Large intestine (tissue), 3 donors: Measurements from ENCODE around the gene TMEM218. TPM values are rescaled to one million over a fixed set of nuclear protein-coding genes. Genes with fewer than 3 reads are reported as not detected.

ENCODE experiments used
- DNase-seq, 2 donors: peaks; one replicate each; pipeline versions ENCODE4 v3.0.0 to v3.0.0-alpha.2; 2013
- H3K27ac ChIP-seq: one replicate; pipeline ENCODE4 v1.5.1; 2013; ENCODE audit warnings: low read length
- H3K27me3 ChIP-seq: 2 replicates; pipeline ENCODE4 v1.6.1; 2013; ENCODE audit warnings: low read length; ENCODE audit not compliant: control insufficient read depth, insufficient read depth
- H3K36me3 ChIP-seq: 2 replicates; pipeline ENCODE4 v1.6.1; 2013; ENCODE audit warnings: low read length; ENCODE audit not compliant: control insufficient read depth, insufficient read depth
- H3K4me1 ChIP-seq: one replicate; pipeline ENCODE4 v1.6.1; 2013; ENCODE audit warnings: low read length; ENCODE audit not compliant: control insufficient read depth, insufficient read depth
- H3K4me3 ChIP-seq: one replicate; pipeline ENCODE4 v1.5.1; 2013; ENCODE audit warnings: low read length
- H3K9me3 ChIP-seq: one replicate; pipeline ENCODE4 v1.6.1; 2013; ENCODE audit warnings: mild to moderate bottlenecking, low read depth, low read length, moderate library complexity; ENCODE audit not compliant: control insufficient read depth
- WGBS: methylation state at CpG from one replicate; pipeline ENCODE4 v1.1.5; 2013; ENCODE audit warnings: low lambda C conversion rate; ENCODE audit not compliant: insufficient coverage; 5-methylcytosine and 5-hydroxymethylcytosine counted together
- polyA plus RNA-seq: library from polyadenylated mRNA; unstranded; fragments of 120-200 nt; gene quantifications from one replicate; pipeline ENCODE4 v1.2.1, GENCODE V29; 2013

The TMEM218 gene
- polyA plus RNA-seq, 1 donor: 29.1 TPM

DNA sequence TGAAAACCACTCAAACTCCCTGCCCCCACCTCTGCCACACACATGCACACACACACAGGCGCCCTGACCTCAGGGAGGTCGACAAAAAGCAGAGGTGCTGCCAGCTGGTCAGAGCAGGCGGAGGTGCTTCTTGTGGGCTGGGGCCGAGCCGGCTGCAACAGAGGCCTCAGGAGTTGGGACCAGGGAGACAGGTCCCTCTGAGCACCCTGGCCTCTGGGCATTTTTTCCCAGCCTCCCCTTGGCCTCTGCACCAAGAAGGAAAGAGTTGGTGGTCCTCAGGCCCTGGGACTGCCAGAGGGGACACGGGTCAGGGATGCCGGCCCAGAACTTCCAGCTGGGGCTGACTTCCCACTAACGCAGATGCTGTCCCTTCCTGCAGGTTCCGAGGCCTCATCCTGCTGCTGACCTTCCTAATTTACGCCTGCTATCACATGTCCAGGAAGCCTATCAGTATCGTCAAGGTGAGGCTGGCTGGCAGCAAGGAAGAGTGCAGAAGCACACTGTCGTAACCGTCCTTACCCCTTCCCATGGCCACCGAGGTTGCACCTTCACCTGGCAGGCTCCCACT, 35.0 kb downstream of the TMEM218 start:
- Histone ChIP-seq H3K27ac (no peak overlapping the region), H3K4me3 (no peak overlapping the region), H3K36me3 (peaks cover 7% of the 10 kb centered on the region), H3K27me3 (no peaks in the 10 kb centered on the region), H3K4me1 (peaks cover 45% of the 10 kb centered on the region), H3K9me3 (no peaks in the 10 kb centered on the region)
- no peak for DNase-seq
- no CpG with 5 or more reads among the region's 14 CpGs for WGBS

DNA sequence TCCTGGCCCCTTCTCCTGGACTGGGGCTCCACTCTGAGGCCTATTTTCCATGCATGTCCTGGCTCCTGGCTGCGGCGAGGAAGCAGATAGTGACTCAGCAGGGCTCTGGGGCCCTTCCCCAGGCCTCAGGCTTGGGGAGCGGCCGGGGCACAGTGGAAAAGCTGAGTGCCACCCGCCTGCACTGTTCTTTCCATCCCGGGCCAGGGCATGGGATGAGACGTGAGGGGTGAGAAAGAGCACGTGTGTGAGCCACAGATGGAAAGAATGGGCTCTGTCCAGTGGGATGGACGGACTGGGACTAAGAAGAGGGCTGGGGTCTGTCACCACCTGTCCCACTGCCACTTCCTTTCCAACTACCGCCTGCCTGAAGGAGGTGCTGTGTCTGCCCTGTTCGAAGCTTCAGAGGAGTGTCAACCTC, 35.5 kb downstream of the TMEM218 start:
- Histone ChIP-seq H3K36me3 (peaks cover 7% of the 10 kb centered on the region), H3K27ac (peak overlapping the region; percentile 89), H3K27me3 (no peaks in the 10 kb centered on the region), H3K4me1 (peaks cover 51% of the 10 kb centered on the region), H3K4me3 (no peak overlapping the region), H3K9me3 (no peaks in the 10 kb centered on the region)
- peak in 1 of 2 donors; percentile 70 for DNase-seq
- WGBS: no CpG with 5 or more reads among the region's 11 CpGs

DNA sequence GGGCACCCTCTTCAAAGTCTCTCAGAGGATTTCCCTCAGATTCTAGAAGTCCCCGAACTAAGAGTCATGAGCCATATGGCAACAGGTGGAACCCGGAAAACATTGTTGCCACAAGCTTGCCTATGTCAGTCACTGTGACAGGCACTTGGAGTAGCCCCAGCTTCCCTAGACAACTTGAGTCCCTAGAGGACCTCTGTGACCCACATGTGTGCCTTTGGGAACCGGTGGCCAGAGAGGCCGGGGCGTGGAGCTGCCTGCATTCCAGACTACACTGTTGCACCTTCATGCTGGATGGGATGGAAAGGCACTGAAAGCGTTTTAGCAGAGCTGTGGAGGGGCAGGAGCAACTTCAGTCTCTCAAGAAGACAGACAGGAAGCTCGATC, 36.2 kb downstream of the TMEM218 start:
- peak in 1 of 2 donors; percentile 44 for DNase-seq
- H3K36me3 ChIP-seq: peaks cover 7% of the 10 kb centered on the region
- H3K27ac ChIP-seq: peak overlapping the region; percentile 89
- H3K4me1 ChIP-seq: peaks cover 58% of the 10 kb centered on the region
- no peaks in the 10 kb centered on the region for H3K9me3 ChIP-seq
- H3K4me3 ChIP-seq: no peak overlapping the region
- no peaks in the 10 kb centered on the region for H3K27me3 ChIP-seq
- no CpG with 5 or more reads among the region's 7 CpGs for WGBS

DNA sequence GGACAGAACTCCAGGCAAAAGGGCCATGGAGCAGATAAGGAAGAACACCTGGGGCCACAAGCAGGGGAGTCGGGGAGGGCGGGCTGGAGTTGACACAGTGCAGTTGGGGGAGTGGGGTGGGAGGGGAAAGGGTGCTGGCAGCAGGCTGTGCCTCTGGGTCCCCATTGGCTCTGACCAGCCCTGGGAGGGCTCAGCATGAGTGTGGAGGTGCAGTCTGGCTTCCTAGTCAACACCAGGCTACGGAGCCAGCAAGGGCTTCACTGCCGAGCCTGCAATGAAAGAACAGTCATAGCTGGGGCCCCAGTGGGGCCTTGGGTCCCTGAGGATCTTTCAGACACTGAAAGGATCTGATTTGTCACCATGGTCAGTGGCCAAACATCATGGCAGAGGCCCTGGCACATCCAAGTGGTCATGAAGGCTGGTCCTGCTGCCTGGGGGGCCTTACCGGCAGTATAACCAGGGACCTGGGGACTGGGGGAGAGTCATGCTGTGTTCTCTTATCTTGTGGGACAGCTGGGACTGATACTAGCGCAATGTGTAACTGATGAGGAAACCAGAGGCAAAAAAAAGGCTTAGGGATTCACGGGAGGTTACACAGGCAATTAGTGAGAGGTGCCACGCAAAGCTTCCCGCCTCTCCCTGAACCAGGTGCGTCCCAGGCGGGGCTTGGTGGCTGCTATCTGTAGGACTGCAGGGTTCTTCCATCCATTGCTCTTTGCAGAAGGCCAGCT, 36.8 kb downstream of the TMEM218 start:
- Histone ChIP-seq H3K9me3 (no peaks in the 10 kb centered on the region), H3K36me3 (peaks cover 7% of the 10 kb centered on the region), H3K27me3 (no peaks in the 10 kb centered on the region), H3K4me1 (peaks cover 63% of the 10 kb centered on the region), H3K4me3 (no peak overlapping the region), H3K27ac (peak overlapping the region; percentile 89)
- DNase-seq: peak; percentile 94 to 96
- no CpG with 5 or more reads among the region's 11 CpGs for WGBS

DNA sequence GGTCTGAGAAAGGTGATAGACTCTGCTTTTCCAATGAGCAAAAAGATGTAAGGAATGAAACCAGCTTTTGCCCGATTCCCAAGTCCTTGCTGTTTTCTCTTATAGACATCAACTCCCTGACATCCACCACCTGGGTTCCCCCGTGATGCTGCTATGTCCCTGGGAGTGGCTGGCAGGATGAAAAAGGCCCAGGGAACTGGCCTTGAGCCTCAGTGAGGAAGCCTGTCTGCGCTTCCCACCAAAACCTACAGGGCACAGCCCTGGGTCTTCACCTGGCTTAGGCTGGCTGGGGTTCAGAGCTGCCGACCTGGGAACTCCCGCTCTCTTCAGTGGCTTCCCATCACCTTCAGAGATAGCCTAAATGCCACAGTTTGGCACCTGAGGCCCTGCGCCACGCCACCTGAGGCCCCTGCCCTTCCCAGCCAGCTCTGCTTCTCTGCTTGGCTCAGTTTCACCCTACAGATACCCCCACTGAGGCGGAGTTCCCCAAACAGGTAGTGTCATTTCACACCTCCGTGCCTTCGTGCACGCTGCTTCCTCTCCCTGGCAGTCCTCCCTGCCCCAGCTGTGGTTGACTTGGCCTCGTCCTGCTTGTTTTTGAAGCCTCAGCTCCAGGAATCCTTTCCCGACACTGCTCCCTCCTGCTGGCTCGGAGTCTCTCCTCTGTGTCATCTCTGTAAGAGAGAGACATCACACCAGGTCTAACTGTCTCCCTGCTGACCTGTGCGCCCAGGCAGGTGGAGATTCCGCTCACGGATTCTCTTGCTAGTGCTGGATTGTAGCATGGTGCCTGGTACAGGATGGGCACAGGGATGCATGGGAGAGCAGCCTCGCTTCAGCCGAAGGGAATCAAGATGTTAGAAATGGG, 37.6 kb downstream of the TMEM218 start:
- peaks cover 71% of the 10 kb centered on the region for H3K4me1 ChIP-seq
- H3K27me3 ChIP-seq: no peaks in the 10 kb centered on the region
- H3K9me3 ChIP-seq: no peaks in the 10 kb centered on the region
- DNase-seq: no peak
- peak overlapping the region; percentile 89 for H3K27ac ChIP-seq
- H3K36me3 ChIP-seq: peaks cover 5% of the 10 kb centered on the region
- WGBS: no CpG with 5 or more reads among the region's 19 CpGs
- H3K4me3 ChIP-seq: no peak overlapping the region

DNA sequence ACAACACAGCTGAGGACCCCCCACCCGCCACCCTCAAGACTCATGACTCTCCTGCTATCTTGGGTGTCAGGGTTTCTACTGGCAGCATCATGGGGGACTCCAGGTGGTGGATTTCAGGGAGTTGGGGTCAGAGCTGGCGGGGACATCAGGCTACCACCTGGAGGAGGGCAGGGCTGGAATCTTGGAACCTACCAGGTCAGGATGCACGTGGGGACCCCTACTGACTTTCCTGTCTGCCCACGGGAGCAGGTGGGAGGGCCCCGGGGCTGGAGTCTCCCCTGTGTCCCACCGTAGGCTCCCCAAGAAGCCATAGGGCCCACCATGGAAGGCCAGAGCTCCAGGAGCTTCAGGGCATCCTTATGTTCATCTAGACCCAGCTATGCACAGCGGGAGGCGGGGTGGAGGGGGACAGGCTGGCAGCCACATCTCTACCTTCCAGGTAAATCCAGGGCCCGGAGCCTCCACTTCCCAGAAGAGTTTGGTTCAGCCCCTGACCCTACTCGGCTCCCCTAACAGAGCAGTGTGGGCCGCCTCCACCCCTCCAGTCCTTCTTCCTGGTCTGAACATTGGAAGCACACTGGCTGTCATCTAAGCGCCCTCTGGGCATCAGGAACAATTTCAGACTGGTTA, 38.4 kb downstream of the TMEM218 start:
- Histone ChIP-seq H3K27me3 (no peaks in the 10 kb centered on the region), H3K36me3 (peaks cover 5% of the 10 kb centered on the region), H3K4me3 (no peak overlapping the region), H3K4me1 (peaks cover 76% of the 10 kb centered on the region), H3K9me3 (no peaks in the 10 kb centered on the region), H3K27ac (peak overlapping the region; percentile 89)
- no CpG with 5 or more reads among the region's 12 CpGs for WGBS
- DNase-seq: no peak

DNA sequence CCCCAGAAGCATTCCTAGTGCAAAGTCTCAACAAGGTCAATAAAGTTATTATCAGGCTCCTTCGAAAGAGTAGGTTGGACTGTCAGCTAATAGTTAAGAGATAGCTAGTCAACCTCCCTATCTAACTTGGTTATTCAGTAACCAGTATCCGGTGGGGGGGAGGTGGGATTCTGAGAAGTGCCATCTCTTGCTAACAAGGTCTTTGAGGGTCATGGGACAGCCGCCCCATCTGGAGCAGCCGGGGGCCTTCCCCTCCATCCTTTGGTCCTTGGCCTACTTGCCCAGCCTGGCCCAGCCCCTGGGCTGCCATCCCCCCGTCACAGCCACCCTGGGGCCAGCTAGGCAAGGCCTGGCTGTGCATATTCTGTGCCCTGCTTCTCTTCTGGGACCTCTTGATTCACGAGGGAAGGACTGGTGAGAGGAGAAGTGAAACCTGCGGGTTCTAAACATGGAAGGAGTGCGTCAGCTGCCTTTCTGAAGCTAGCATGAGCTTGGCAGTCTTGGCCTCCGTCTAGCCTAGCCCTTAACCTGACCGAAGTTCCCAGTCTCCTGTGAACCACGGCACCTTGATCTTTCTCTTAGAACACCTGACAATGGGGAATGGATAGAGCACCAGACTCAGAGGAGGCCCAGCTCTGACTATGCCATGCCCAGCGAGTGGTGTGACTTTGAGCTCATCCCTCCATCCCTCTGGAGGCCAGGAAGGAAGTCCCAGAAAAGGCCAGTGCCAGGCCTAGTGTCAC, 39.0 kb downstream of the TMEM218 start:
- Histone ChIP-seq H3K36me3 (peaks cover 2% of the 10 kb centered on the region), H3K4me3 (no peak overlapping the region), H3K4me1 (peaks cover 76% of the 10 kb centered on the region), H3K9me3 (no peaks in the 10 kb centered on the region), H3K27me3 (no peaks in the 10 kb centered on the region), H3K27ac (peak overlapping the region; percentile 89)
- DNase-seq: peak; percentile 80 to 96
- no CpG with 5 or more reads among the region's 12 CpGs for WGBS

DNA sequence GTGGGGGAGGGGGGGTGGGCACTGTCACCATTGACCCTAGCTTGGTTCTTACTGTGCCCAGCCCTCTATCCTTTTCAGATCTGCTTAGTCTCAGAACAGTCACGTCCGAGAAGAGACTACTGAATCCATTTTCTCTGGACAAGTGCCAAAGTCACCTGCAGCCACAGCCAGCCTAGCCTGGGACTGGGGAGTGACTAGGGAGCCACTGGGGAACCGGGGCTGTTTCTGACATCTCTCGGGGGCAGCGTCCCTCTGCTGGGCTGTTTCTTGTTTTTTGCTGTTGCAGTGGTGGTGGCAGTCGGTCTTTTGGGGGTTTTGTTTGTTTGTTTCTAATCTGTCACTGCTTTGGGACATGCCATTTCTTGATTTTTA, 39.6 kb downstream of the TMEM218 start:
- 25% methylated on average over 3 of the region's 6 CpGs for WGBS
- no peaks in the 10 kb centered on the region for H3K27me3 ChIP-seq
- no peak overlapping the region for H3K4me3 ChIP-seq
- peak overlapping the region; percentile 89 for H3K27ac ChIP-seq
- no peaks in the 10 kb centered on the region for H3K36me3 ChIP-seq
- H3K9me3 ChIP-seq: no peaks in the 10 kb centered on the region
- peaks cover 76% of the 10 kb centered on the region for H3K4me1 ChIP-seq
- DNase-seq: no peak

DNA sequence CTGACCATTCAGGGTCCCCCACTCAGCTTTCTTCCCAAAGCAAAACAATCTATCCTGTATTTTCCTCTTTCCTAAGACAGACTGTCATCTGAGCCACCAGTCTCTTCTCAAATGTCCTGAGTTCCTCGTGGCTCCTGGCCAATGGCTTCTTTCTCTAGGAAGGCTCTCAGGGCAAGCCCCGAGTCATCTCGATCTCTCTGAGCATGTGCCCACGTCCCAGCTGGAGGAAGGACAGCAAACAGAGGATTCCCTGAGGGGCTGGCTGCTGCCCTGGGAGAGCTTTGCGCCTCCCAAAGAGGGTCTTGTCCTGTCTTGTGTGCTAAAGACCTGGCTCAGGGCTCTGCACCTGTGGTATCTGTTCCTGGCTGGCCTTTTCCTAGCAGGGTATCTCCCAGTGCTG, 40.0 kb downstream of the TMEM218 start:
- H3K4me3 ChIP-seq: no peak overlapping the region
- no CpG with 5 or more reads among the region's 5 CpGs for WGBS
- no peaks in the 10 kb centered on the region for H3K27me3 ChIP-seq
- peaks cover 73% of the 10 kb centered on the region for H3K4me1 ChIP-seq
- no peaks in the 10 kb centered on the region for H3K36me3 ChIP-seq
- peak in 1 of 2 donors; percentile 48 for DNase-seq
- no peaks in the 10 kb centered on the region for H3K9me3 ChIP-seq
- peak overlapping the region; percentile 89 for H3K27ac ChIP-seq
